ENCODE data around the gene INPP4B.
A peak's percentile ranks its signal among the peaks of the same experiment; 100 is the strongest.

Gene INPP4B

DNA sequence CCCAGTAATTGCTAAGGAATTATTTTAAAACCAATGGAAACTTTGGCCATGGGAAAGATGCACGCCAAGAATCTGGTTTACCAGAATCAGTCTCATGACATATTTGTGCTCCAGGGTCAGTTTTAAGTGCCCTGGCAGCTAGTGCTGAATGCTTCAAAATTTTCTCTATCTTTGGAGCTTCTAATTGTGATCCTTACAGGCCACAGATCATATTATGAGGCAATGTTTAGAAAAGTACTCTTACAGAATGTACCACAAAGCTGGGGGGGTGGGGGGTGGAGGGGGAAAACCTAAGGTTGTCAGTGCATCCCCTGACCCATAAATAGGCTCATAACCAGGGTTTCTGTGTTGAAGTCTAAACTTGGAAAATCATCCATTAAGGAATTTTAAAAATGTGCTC is 514.5 kb downstream of the INPP4B start:
- Histone ChIP-seq H3K36me3 (ENCODE audit: control insufficient read depth in 1 of 2, insufficient read depth in 2 of 2, low read depth in 1 of 2, low read length in 2 of 2) (no peaks in the 10 kb centered on the region), H3K23ac (ENCODE audit: low read length in 2 of 2) (no peak overlapping the region), H4K8ac (ENCODE audit: low read length) (no peak overlapping the region), H3K4me1 (ENCODE audit: control insufficient read depth, insufficient read depth, low read depth, low read length) (peaks cover 2% of the 10 kb centered on the region), H2AK5ac (ENCODE audit: low read length, severe bottlenecking) (no peak overlapping the region), H3K18ac (ENCODE audit: low read depth in 1 of 2, low read length in 2 of 2) (no peak overlapping the region), H3K14ac (ENCODE audit: low read length in 2 of 2) (no peak overlapping the region), H3K9me3 (ENCODE audit: control insufficient read depth, low read length) (no peaks in the 10 kb centered on the region), H4K91ac (ENCODE audit: low read length) (no peak overlapping the region), H2BK5ac (ENCODE audit: low read depth, low read length, poor library complexity, severe bottlenecking) (no peak overlapping the region), H2BK120ac (ENCODE audit: low read depth, low read length) (no peak overlapping the region), H2BK15ac (ENCODE audit: low read depth, poor library complexity, severe bottlenecking) (no peak overlapping the region), H3K9ac (ENCODE audit: low read length) (no peak overlapping the region), H3K4ac (ENCODE audit: low read depth in 1 of 2, low read length in 2 of 2) (no peak overlapping the region), H3K79me1 (replicated peaks; ENCODE audit: low read length, poor library complexity, severe bottlenecking) (peaks cover 20% of the 10 kb centered on the region), H3K27ac (ENCODE audit: low read length, poor library complexity, severe bottlenecking) (no peak overlapping the region), H2AFZ (ENCODE audit: low read depth, low read length) (no peak overlapping the region), H3K27me3 (ENCODE audit: control insufficient read depth in 1 of 2, insufficient read depth in 1 of 2, low read length in 2 of 2) (no peaks in the 10 kb centered on the region), H3K4me3 (ENCODE audit: insufficient read depth in 1 of 2, low read depth in 1 of 2, low read length in 2 of 2) (no peak overlapping the region), H2BK12ac (ENCODE audit: low read length in 2 of 2) (no peak overlapping the region), H3K4me2 (ENCODE audit: low read length, poor library complexity, severe bottlenecking) (no peak overlapping the region)
- peak; percentile 47 for DNase-seq
- WGBS = 63% methylated on average over 1 of the region's 1 CpG

DNA sequence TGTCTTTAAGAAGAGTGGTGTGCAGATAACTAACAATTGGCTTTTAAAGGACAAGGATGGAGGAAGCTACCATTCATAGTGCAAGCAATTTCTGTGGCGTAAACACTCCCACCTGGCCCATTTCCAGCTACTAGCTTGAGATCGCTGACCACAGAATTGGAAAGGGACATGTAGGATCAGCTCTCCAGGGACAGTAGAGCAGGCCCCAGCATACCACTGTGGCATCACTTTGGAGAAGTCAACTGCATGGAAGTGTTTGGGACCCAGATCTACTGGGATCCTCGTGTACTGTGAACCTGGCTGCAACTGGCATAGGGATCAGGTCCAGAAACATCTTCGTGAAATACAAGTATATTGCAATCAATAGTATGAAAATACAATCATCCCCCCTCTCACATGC is 515.0 kb downstream of the INPP4B start:
- H3K23ac ChIP-seq (ENCODE audit: low read length in 2 of 2) = no peak overlapping the region
- no peak overlapping the region for H4K8ac ChIP-seq (ENCODE audit: low read length)
- H2AFZ ChIP-seq (ENCODE audit: low read depth, low read length) = no peak overlapping the region
- peak overlapping the region in 1 of 2 experiments; percentile 10 for H2BK12ac ChIP-seq (ENCODE audit: low read length in 2 of 2)
- H2BK120ac ChIP-seq (ENCODE audit: low read depth, low read length) = no peak overlapping the region
- H2BK5ac ChIP-seq (ENCODE audit: low read depth, low read length, poor library complexity, severe bottlenecking) = no peak overlapping the region
- peaks cover 15% of the 10 kb centered on the region for H3K79me1 ChIP-seq (replicated peaks; ENCODE audit: low read length, poor library complexity, severe bottlenecking)
- no peak overlapping the region for H3K9ac ChIP-seq (ENCODE audit: low read length)
- no peak overlapping the region for H3K4ac ChIP-seq (ENCODE audit: low read depth in 1 of 2, low read length in 2 of 2)
- no peaks in the 10 kb centered on the region for H3K36me3 ChIP-seq (ENCODE audit: control insufficient read depth in 1 of 2, insufficient read depth in 2 of 2, low read depth in 1 of 2, low read length in 2 of 2)
- WGBS = 83% methylated on average over 3 of the region's 4 CpGs
- H3K4me3 ChIP-seq (ENCODE audit: insufficient read depth in 1 of 2, low read depth in 1 of 2, low read length in 2 of 2) = no peak overlapping the region
- H2AK5ac ChIP-seq (ENCODE audit: low read length, severe bottlenecking) = no peak overlapping the region
- no peaks in the 10 kb centered on the region for H3K27me3 ChIP-seq (ENCODE audit: control insufficient read depth in 1 of 2, insufficient read depth in 1 of 2, low read length in 2 of 2)
- H3K9me3 ChIP-seq (ENCODE audit: control insufficient read depth, low read length) = no peaks in the 10 kb centered on the region
- no peak overlapping the region for H3K14ac ChIP-seq (ENCODE audit: low read length in 2 of 2)
- H3K4me2 ChIP-seq (ENCODE audit: low read length, poor library complexity, severe bottlenecking) = no peak overlapping the region
- DNase-seq = peak; percentile 48
- H3K27ac ChIP-seq (ENCODE audit: low read length, poor library complexity, severe bottlenecking) = no peak overlapping the region
- H2BK15ac ChIP-seq (ENCODE audit: low read depth, poor library complexity, severe bottlenecking) = no peak overlapping the region
- peaks cover 2% of the 10 kb centered on the region for H3K4me1 ChIP-seq (ENCODE audit: control insufficient read depth, insufficient read depth, low read depth, low read length)
- no peak overlapping the region for H3K18ac ChIP-seq (ENCODE audit: low read depth in 1 of 2, low read length in 2 of 2)
- peak overlapping the region; percentile 67 for H4K91ac ChIP-seq (ENCODE audit: low read length)

DNA sequence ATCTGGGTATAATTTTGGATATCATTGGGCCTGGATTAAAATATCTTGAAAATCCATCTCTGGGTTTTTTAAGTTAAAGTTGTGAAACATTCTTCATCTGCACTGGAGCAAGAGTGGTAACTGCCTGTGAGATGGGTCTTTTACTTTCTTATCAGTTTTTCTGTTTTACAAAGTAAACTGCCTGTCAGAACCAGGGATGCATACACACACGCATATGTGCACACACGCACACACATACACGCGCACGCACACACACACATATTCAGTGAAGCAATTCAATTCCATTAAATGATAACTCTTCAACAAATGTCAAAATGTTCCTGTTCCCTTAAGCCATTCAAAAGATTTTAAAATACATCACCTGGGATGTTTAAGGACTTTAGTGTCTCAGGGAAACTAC is 515.8 kb downstream of the INPP4B start:
- 97% methylated on average over 5 of the region's 5 CpGs for WGBS
- DNase-seq = no peak
- Histone ChIP-seq H4K8ac (ENCODE audit: low read length) (no peak overlapping the region), H2BK12ac (ENCODE audit: low read length in 2 of 2) (no peak overlapping the region), H2AFZ (ENCODE audit: low read depth, low read length) (no peak overlapping the region), H3K18ac (ENCODE audit: low read depth in 1 of 2, low read length in 2 of 2) (no peak overlapping the region), H3K27ac (ENCODE audit: low read length, poor library complexity, severe bottlenecking) (no peak overlapping the region), H2BK15ac (ENCODE audit: low read depth, poor library complexity, severe bottlenecking) (no peak overlapping the region), H3K4me1 (ENCODE audit: control insufficient read depth, insufficient read depth, low read depth, low read length) (peaks cover 2% of the 10 kb centered on the region), H3K14ac (ENCODE audit: low read length in 2 of 2) (no peak overlapping the region), H3K9me3 (ENCODE audit: control insufficient read depth, low read length) (no peaks in the 10 kb centered on the region), H2AK5ac (ENCODE audit: low read length, severe bottlenecking) (no peak overlapping the region), H3K79me1 (replicated peaks; ENCODE audit: low read length, poor library complexity, severe bottlenecking) (peaks cover 12% of the 10 kb centered on the region), H3K4me3 (ENCODE audit: insufficient read depth in 1 of 2, low read depth in 1 of 2, low read length in 2 of 2) (no peak overlapping the region), H3K27me3 (ENCODE audit: control insufficient read depth in 1 of 2, insufficient read depth in 1 of 2, low read length in 2 of 2) (no peaks in the 10 kb centered on the region), H3K23ac (ENCODE audit: low read length in 2 of 2) (no peak overlapping the region), H4K91ac (ENCODE audit: low read length) (no peak overlapping the region), H2BK120ac (ENCODE audit: low read depth, low read length) (no peak overlapping the region), H3K4me2 (ENCODE audit: low read length, poor library complexity, severe bottlenecking) (no peak overlapping the region), H3K9ac (ENCODE audit: low read length) (no peak overlapping the region), H2BK5ac (ENCODE audit: low read depth, low read length, poor library complexity, severe bottlenecking) (no peak overlapping the region), H3K4ac (ENCODE audit: low read depth in 1 of 2, low read length in 2 of 2) (no peak overlapping the region), H3K36me3 (ENCODE audit: control insufficient read depth in 1 of 2, insufficient read depth in 2 of 2, low read depth in 1 of 2, low read length in 2 of 2) (no peaks in the 10 kb centered on the region)

DNA sequence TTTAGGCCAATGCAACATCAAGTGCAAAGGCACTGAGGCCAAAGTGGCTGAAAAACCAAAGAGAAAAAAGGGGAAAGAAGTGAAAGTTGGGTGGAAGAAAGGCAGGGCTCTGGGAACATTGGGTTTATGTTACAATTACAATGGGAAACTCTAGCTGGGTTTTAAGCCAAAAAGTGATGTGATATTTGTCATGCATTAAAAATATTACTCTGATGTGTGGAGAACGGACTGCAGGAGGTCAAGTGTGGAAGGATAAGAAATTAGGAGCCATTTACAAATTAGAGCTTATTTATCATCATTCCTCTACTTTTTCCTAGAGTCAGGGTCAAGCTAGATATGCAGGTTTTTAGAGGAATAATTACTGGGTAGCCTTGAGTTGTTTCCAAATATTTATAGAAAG is 516.8 kb downstream of the INPP4B start:
- no peak overlapping the region for H2BK15ac ChIP-seq (ENCODE audit: low read depth, poor library complexity, severe bottlenecking)
- no peak overlapping the region for H3K4me3 ChIP-seq (ENCODE audit: insufficient read depth in 1 of 2, low read depth in 1 of 2, low read length in 2 of 2)
- H3K27ac ChIP-seq (ENCODE audit: low read length, poor library complexity, severe bottlenecking) = no peak overlapping the region
- H2BK12ac ChIP-seq (ENCODE audit: low read length in 2 of 2) = no peak overlapping the region
- H3K27me3 ChIP-seq (ENCODE audit: control insufficient read depth in 1 of 2, insufficient read depth in 1 of 2, low read length in 2 of 2) = no peaks in the 10 kb centered on the region
- H3K18ac ChIP-seq (ENCODE audit: low read depth in 1 of 2, low read length in 2 of 2) = no peak overlapping the region
- H3K14ac ChIP-seq (ENCODE audit: low read length in 2 of 2) = no peak overlapping the region
- no peak overlapping the region for H3K4me2 ChIP-seq (ENCODE audit: low read length, poor library complexity, severe bottlenecking)
- no peak overlapping the region for H3K9ac ChIP-seq (ENCODE audit: low read length)
- H2BK120ac ChIP-seq (ENCODE audit: low read depth, low read length) = no peak overlapping the region
- H3K4ac ChIP-seq (ENCODE audit: low read depth in 1 of 2, low read length in 2 of 2) = no peak overlapping the region
- no peak for DNase-seq
- no peaks in the 10 kb centered on the region for H3K36me3 ChIP-seq (ENCODE audit: control insufficient read depth in 1 of 2, insufficient read depth in 2 of 2, low read depth in 1 of 2, low read length in 2 of 2)
- H2AK5ac ChIP-seq (ENCODE audit: low read length, severe bottlenecking) = no peak overlapping the region
- H3K9me3 ChIP-seq (ENCODE audit: control insufficient read depth, low read length) = no peaks in the 10 kb centered on the region
- no peak overlapping the region for H2BK5ac ChIP-seq (ENCODE audit: low read depth, low read length, poor library complexity, severe bottlenecking)
- no peak overlapping the region for H2AFZ ChIP-seq (ENCODE audit: low read depth, low read length)
- no peak overlapping the region for H4K8ac ChIP-seq (ENCODE audit: low read length)
- H3K4me1 ChIP-seq (ENCODE audit: control insufficient read depth, insufficient read depth, low read depth, low read length) = peaks cover 2% of the 10 kb centered on the region
- H3K23ac ChIP-seq (ENCODE audit: low read length in 2 of 2) = no peak overlapping the region
- H3K79me1 ChIP-seq (replicated peaks; ENCODE audit: low read length, poor library complexity, severe bottlenecking) = peaks cover 12% of the 10 kb centered on the region
- no CpG with 5 or more reads among the region's 1 CpG for WGBS
- no peak overlapping the region for H4K91ac ChIP-seq (ENCODE audit: low read length)

Data from mesenchymal stem cell (in vitro differentiated cells and primary cell).